HG02884 (cell line): ENCODE results near the gene STON1.
"Not testable (repeated sequence)": the region's sequence is repeated elsewhere in the genome, so short reads cannot be mapped to it uniquely, and the experiment has no call there.

Experiments used
- ATAC-seq: cut with Tn5 transposase; IDR thresholded peaks from one replicate; pipeline ENCODE4 v1.9.1; 2021; ENCODE audit warnings: mild to moderate bottlenecking, moderate library complexity; ENCODE audit not compliant: unreplicated experiment

STON1 gene

GRCh38 chr2:48613211-48613610, 83.3 kb downstream of the STON1 start:
- ATAC-seq, result no peak

- ATAC-seq, result not testable (repeated sequence)
These were observed 84.6 kb downstream of the STON1 start for GRCh38 chr2:48614581-48614980.

- ATAC-seq, result no peak
These were observed 87.7 kb downstream of the STON1 start, which contains the start of gene GTF2A1L for GRCh38 chr2:48617618-48618017. Gene GTF2A1L, plus strand, starts transcription at chr2:48617856. Its CDS starts 19 bp downstream, at chr2:48617875.

GRCh38 chr2:48619526-48619925, 89.6 kb downstream of the STON1 start:
- ATAC-seq, result no peak

GRCh38 chr2:48620604-48621003, 90.7 kb downstream of the STON1 start:
- no peak for ATAC-seq

GRCh38 chr2:48622691-48623090, 92.7 kb downstream of the STON1 start:
- not testable (repeated sequence) for ATAC-seq

- no peak for ATAC-seq
These were observed 94.7 kb downstream of the STON1 start for GRCh38 chr2:48624696-48625095.

- no peak for ATAC-seq
These were observed 96.1 kb downstream of the STON1 start for GRCh38 chr2:48626047-48626446.

GRCh38 chr2:48633143-48633542, 103.2 kb downstream of the STON1 start:
- no peak for ATAC-seq

GRCh38 chr2:48635786-48636185, 105.8 kb downstream of the STON1 start:
- ATAC-seq, result no peak

- ATAC-seq, result no peak
These were observed 108.3 kb downstream of the STON1 start for GRCh38 chr2:48638261-48638660.
